Peyer's patch (tissue), 4 donors: ENCODE measurements around the gene KCNJ6.

Experiments used
- CTCF ChIP-seq, 6 experiments: fragments of 450-650 bp in 4 of 6; fragments of 200-600 bp in 2 of 6; sonication (generic) in 1 of 6; IDR thresholded peaks; one replicate each; pipeline ENCODE4 v1.5.1; 2017 to 2019; ENCODE audit warnings: antibody characterized with exemption in 6 of 6, mild to moderate bottlenecking in 3 of 6, moderate library complexity in 1 of 6
- POLR2A ChIP-seq, 2 donors: fragments of 450-650 bp; IDR thresholded peaks; one replicate each; pipeline ENCODE4 v1.5.1; 2017; ENCODE audit warnings: antibody characterized with exemption in 2 of 2, mild to moderate bottlenecking in 2 of 2, moderate library complexity in 2 of 2

- TF ChIP-seq POLR2A (IDR thresholded peaks at IDR 0.05), result no peak
- TF ChIP-seq CTCF (IDR thresholded peaks at IDR 0.05), result no peak
Observed at GRCh38 chr21:37711286-37711829, 204.9 kb downstream of the KCNJ6 start.
